K562 (cell line): ENCODE results near the gene IGSF21. TPM values are rescaled to one million over a fixed set of nuclear protein-coding genes. Genes with fewer than 3 reads are reported as not detected.

ENCODE experiments used
- ATAC-seq: fragments of 200-7000 bp; cut with Tn5 transposase; 3 replicates; pipeline ENCODE4 v1.9.1; 2020; ENCODE audit warnings: moderate library complexity
- BruUV-seq: library from RNA; stranded (reverse); fragments of 400-500 nt; replicated peaks from 2 replicates; lab custom pipeline; 2021; lab: Mats Ljungman, UMichigan
- CTCF ChIA-PET: fragments of 300-600 bp; formaldehyde crosslinking; extraction: SDS; loops from one replicate; lab custom pipeline; 2021; ENCODE audit warnings: low intra/inter-chr PET ratio; lab: Yijun Ruan, JAX
- POLR2A ChIA-PET: fragments of 300-600, 350-650 bp; sonication (Branson Sonifier 250); formaldehyde crosslinking; extraction: SDS; loops from one replicate; lab custom pipeline; 2021; ENCODE audit warnings: antibody characterized with exemption, inconsistent platforms; lab: Yijun Ruan, JAX
- DNase-seq, 4 experiments: peaks; one replicate each; pipeline versions ENCODE4 v3.0.0 to v3.0.0-alpha.2; 2011 to 2018; ENCODE audit warnings: low spot score in 3 of 4, mixed read lengths in 3 of 4; ENCODE audit errors: extremely low read depth in 1 of 4
- FAIRE-seq: peaks from 2 replicates; lab custom pipeline; 2011; peaks lifted over from hg19 to GRCh38; lab: Jason Lieb, UNC
- H2AFZ ChIP-seq: 2 replicates; pipeline ENCODE4 v1.6.0; 2011; ENCODE audit warnings: low read depth, low read length, control low read depth, inconsistent platforms
- H3K27ac ChIP-seq: fragments of 200-600 bp; 3 replicates; pipeline ENCODE4 v1.8.0; 2011; ENCODE audit warnings: low read depth, mild to moderate bottlenecking, control low read depth, inconsistent platforms, low read length, moderate library complexity, mixed read lengths; ENCODE audit errors: extremely low read depth
- H3K27me3 ChIP-seq, 2 experiments: fragments of 300-600 bp in 1 of 2; 2 replicates in 1 of 2; 3 replicates in 1 of 2; pipeline versions ENCODE4 v1.6.0 to v1.8.0; 2011; ENCODE audit warnings: inconsistent platforms in 2 of 2, low read length in 2 of 2, mild to moderate bottlenecking in 1 of 2, mixed read lengths in 1 of 2, moderate library complexity in 1 of 2; ENCODE audit not compliant: control insufficient read depth in 2 of 2, insufficient read depth in 2 of 2
- H3K36me3 ChIP-seq: fragments of 300-600 bp; 3 replicates; pipeline ENCODE4 v1.8.0; 2011; ENCODE audit warnings: mild to moderate bottlenecking, low read length, inconsistent platforms; ENCODE audit not compliant: control insufficient read depth, insufficient read depth
- H3K4me1 ChIP-seq, 2 experiments: fragments of 200-600 bp in 1 of 2; replicated peaks in 1 of 2; 2 replicates in 1 of 2; 3 replicates in 1 of 2; pipeline versions ENCODE4 v1.5.1 to v1.8.0; 2011; ENCODE audit warnings: inconsistent platforms in 2 of 2, low read length in 2 of 2, mild to moderate bottlenecking in 1 of 2, mixed read lengths in 1 of 2, moderate library complexity in 1 of 2; ENCODE audit not compliant: control insufficient read depth in 2 of 2, insufficient read depth in 2 of 2
- H3K4me2 ChIP-seq: 2 replicates; pipeline ENCODE4 v1.6.1; 2011; ENCODE audit warnings: low read length, control low read depth, inconsistent platforms, mixed read lengths; ENCODE audit not compliant: insufficient read depth
- H3K4me3 ChIP-seq: fragments of 200-600 bp; sonication (generic), shearing (Covaris generic); 2 replicates; pipeline ENCODE4 v1.5.1; 2016; ENCODE audit warnings: control low read depth, inconsistent platforms
- H3K79me2 ChIP-seq: fragments of 200-600 bp; 3 replicates; pipeline ENCODE4 v1.8.0; 2011; ENCODE audit warnings: low read length, inconsistent platforms; ENCODE audit not compliant: control insufficient read depth, insufficient read depth
- H3K9ac ChIP-seq, 2 experiments: 2 replicates each; pipeline versions ENCODE4 v1.6.0 to v1.6.1; 2011; ENCODE audit warnings: low read depth in 2 of 2, low read length in 2 of 2, control low read depth in 1 of 2, inconsistent platforms in 1 of 2, mild to moderate bottlenecking in 1 of 2, mixed read lengths in 1 of 2; ENCODE audit not compliant: insufficient read depth in 1 of 2
- H3K9me1 ChIP-seq: one replicate; pipeline ENCODE4 v1.6.0; 2011; ENCODE audit warnings: inconsistent platforms, mild to moderate bottlenecking, low read length, moderate library complexity; ENCODE audit not compliant: control insufficient read depth, insufficient read depth
- H3K9me3 ChIP-seq: replicated peaks from 2 replicates; pipeline ENCODE4 v1.5.1; 2011; ENCODE audit warnings: low read depth, low read length, inconsistent platforms; ENCODE audit not compliant: control insufficient read depth, insufficient read depth
- H4K20me1 ChIP-seq: replicated peaks from 2 replicates; pipeline ENCODE4 v1.6.1; 2011; ENCODE audit warnings: low read length, inconsistent platforms, mixed read lengths; ENCODE audit not compliant: control insufficient read depth, insufficient read depth
- BCL6 ChIP-seq: fragments of 250-450 bp; sonication (Bioruptor Pico); IDR thresholded peaks from 2 replicates; pipeline ENCODE4 v1.4.0; 2020
- BCOR ChIP-seq: fragments of 450-650 bp; IDR thresholded peaks from 2 replicates; pipeline ENCODE4 v1.6.1; 2016
- EHMT2 ChIP-seq: fragments of 450-650 bp; IDR thresholded peaks from 2 replicates; pipeline ENCODE4 v1.6.1; 2018; ENCODE audit warnings: antibody characterized with exemption
- FOXP1 ChIP-seq: sonication (generic); formaldehyde crosslinking; IDR thresholded peaks from 2 replicates; pipeline ENCODE4 v1.8.0; 2022; ENCODE audit warnings: mild to moderate bottlenecking, missing genetic modification reagents
- RBM25 ChIP-seq: fragments of 200-400 bp; formaldehyde crosslinking; IDR thresholded peaks from 2 replicates; pipeline ENCODE4 v1.6.1; 2018; ENCODE audit warnings: low read length, low read depth, moderate library complexity; ENCODE audit not compliant: severe bottlenecking
- ZFP36 ChIP-seq: fragments of 150-350 bp; IDR thresholded peaks from 2 replicates; pipeline ENCODE4 v1.6.1; 2018; ENCODE audit warnings: low read length, low read depth; ENCODE audit not compliant: partially characterized antibody
- ZMIZ1 ChIP-seq, 2 experiments: fragments of 150-350 bp in 1 of 2; IDR thresholded peaks; 2 replicates each; pipeline ENCODE4 v1.6.1; 2012 to 2016; ENCODE audit warnings: low read depth in 2 of 2, low read length in 2 of 2, mild to moderate bottlenecking in 1 of 2, moderate library complexity in 1 of 2
- WGBS: fragments of 100-300 bp; shearing (Covaris generic); methylation state at CpG from one replicate; pipeline ENCODE4 v1.1.6; 2016; ENCODE audit warnings: low coverage, mixed read lengths; ENCODE audit not compliant: insufficient coverage; ENCODE audit errors: missing lambda C conversion rate; 5-methylcytosine and 5-hydroxymethylcytosine counted together
- in situ Hi-C: fragments of 300-500 bp; cut with MboI; formaldehyde crosslinking; loops from 4 replicates; pipeline ENCODE4 v1.15.0; 2018; ENCODE audit warnings: inconsistent platforms, mixed read lengths
- intact Hi-C: fragments of 100-400 bp; cut with micrococcal nuclease; formaldehyde crosslinking; loops from 2 replicates; pipeline ENCODE4 v1.14.2; 2022
- polyA plus RNA-seq, 8 experiments: library from polyadenylated mRNA; depleted of rRNA in 4 of 8; stranded (reverse) in 5 of 8; unstranded in 3 of 8; fragments of >200 nt; fragmentation: Nextera tagmentation in 2 of 8; fragmentation: Illumina TruSeq in 1 of 8; extraction: Ambion mirVana in 2 of 8; extraction: Trizol in 1 of 8; gene quantifications; 2 replicates each; pipeline versions ENCODE4 v1.2.1 to v1.2.3, GENCODE V29; 2011 to 2014; ENCODE audit warnings: inconsistent platforms in 1 of 8, missing spikeins in 1 of 8
- total RNA-seq, 7 experiments: library from RNA; depleted of rRNA in 6 of 7; stranded (reverse); fragments of >200 nt in 6 of 7; fragmentation: Illumina TruSeq in 2 of 7; extraction: Trizol in 2 of 7; gene quantifications; 2 replicates each; pipeline versions ENCODE4 v1.2.1 to v1.2.3, GENCODE V29; 2011 to 2021; ENCODE audit warnings: low replicate concordance in 1 of 7

Gene IGSF21
- total and polyA plus RNA-seq, 9 of the 15 experiments (the other 6 are each of a cell fraction or from before 2014, with no cell fraction given), result not detected

GRCh38 chr1:18170444-18170843 lies 62.8 kb downstream of the IGSF21 start:
- H3K4me1 ChIP-seq, result no peaks in the 10 kb centered on the region
- in situ Hi-C loops, result no loop called here
- H4K20me1 ChIP-seq, result peaks cover 15% of the 10 kb centered on the region; the same call in 1 of the 2 replicates
- TF ChIP-seq BCL6 (CRISPR knock-in tag) (no peak), FOXP1 (no peak), ZFP36 (peak; percentile 65), ZMIZ1 (IDR thresholded peaks at IDR 0.05; ENCODE audit: low read depth in 2 of 2, low read length in 2 of 2) (no peak), RBM25 (peak; percentile 80), BCOR (peak; percentile 34; the same call in 1 of the 2 replicates), EHMT2 (no peak)
- TF ChIP-seq, all 486 proteins: peak for 3
- Histone ChIP-seq H3K36me3 (no peaks in the 10 kb centered on the region), H3K27me3 (peaks cover 9 to 16% of the 10 kb centered on the region in 2 experiments; a peak in 3 of 5 replicates), H2AFZ (no peak overlapping the region), H3K4me2 (no peak overlapping the region), H3K9me1 (no peaks in the 10 kb centered on the region), H3K9me3 (no peaks in the 10 kb centered on the region), H3K79me2 (no peaks in the 10 kb centered on the region), H3K27ac (no peak overlapping the region), H3K9ac (no peak overlapping the region), H3K4me3 (no peak overlapping the region)
- DNase-seq (no peak), FAIRE-seq (no peak), ATAC-seq (no peak)
- ChIA-PET CTCF (no interaction called here), POLR2A (no interaction called here)
- 2% methylated on average over 3 of the region's 3 CpGs for WGBS
- BruUV-seq, result no TSS peak
- intact Hi-C loops, result no loop called here
